HL-60 (cell line): ENCODE results near the gene SLC6A11.

ENCODE experiments used
- DNase-seq, 2 experiments: peaks; one replicate each; pipeline ENCODE4 v3.0.0-alpha.2; 2010 to 2020; ENCODE audit warnings: low read depth in 1 of 2, low spot score in 1 of 2
- H3K27ac ChIP-seq: fragments of 250-450 bp; sonication (Bioruptor Pico); replicated peaks from 2 replicates; pipeline ENCODE4 v1.5.1; 2020; ENCODE audit warnings: mild to moderate bottlenecking, moderate library complexity
- H3K27me3 ChIP-seq: fragments of 250-450 bp; sonication (Bioruptor Pico); 2 replicates; pipeline ENCODE4 v1.5.1; 2021; ENCODE audit warnings: mild to moderate bottlenecking, moderate library complexity; ENCODE audit not compliant: insufficient read depth, poor library complexity, severe bottlenecking
- H3K4me3 ChIP-seq: replicated peaks from 2 replicates; pipeline ENCODE4 v1.5.1; 2011; ENCODE audit warnings: mild to moderate bottlenecking, control low read depth, low read length; ENCODE audit not compliant: insufficient read depth
- GABPA ChIP-seq: IDR thresholded peaks from 2 replicates; pipeline ENCODE4 v1.6.1; 2012; ENCODE audit warnings: low read depth
- POLR2AphosphoS5 ChIP-seq: IDR thresholded peaks from 2 replicates; pipeline ENCODE4 v1.6.1; 2012; ENCODE audit warnings: low read depth
- REST ChIP-seq: IDR thresholded peaks from 2 replicates; pipeline ENCODE4 v1.6.1; 2012; ENCODE audit warnings: low read depth; ENCODE audit not compliant: insufficient replicate concordance
- SPI1 ChIP-seq: IDR thresholded peaks from 2 replicates; pipeline ENCODE4 v1.6.1; 2012; ENCODE audit warnings: low read depth, mild to moderate bottlenecking, borderline replicate concordance
- TF ChIP-seq, protein P1 (sequence below): IDR thresholded peaks from one replicate; pipeline ENCODE4 v1.5.1; 2011; ENCODE audit warnings: low read length, control low read depth, inconsistent platforms; ENCODE audit not compliant: insufficient read depth

Gene SLC6A11

DNA sequence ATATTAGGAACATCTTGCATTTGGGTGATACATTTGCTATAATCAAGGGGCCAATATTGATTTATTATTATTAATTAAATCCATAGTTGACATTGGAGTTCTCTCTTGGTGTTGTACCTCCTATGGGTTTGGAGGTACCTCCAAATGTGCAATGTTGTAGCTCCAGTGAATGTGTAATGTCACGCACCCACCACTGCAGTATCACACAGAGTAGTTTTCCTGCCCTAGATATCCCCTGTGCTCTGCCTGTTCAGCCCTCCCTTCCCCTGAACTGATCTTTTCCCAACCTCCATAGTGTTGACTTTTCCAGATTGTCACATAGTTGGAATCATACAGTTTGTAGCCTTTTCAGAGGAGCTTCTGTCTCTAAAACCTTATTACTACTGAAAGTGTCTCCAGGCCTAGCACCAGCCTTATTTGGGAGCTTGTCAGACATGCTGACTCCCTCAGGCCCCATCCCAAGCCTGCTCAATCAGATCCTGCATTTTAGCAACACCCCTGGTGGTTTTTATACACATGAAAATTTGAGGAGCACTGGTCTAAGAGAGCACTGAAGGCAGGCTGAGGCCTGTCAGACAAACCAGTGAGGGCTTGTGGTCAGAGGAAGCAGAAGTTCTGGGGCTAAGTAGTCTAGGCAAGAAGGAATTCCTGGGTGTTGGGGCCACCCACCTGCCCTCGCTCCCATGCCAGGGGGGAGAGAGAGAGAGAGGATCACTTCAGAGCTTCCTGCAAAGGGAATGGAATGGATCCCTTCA, 73.4 kb downstream of the SLC6A11 start:
- peak in 1 of 2 experiments; percentile 8 for DNase-seq
- H3K27ac ChIP-seq = no peak overlapping the region
- no peaks in the 10 kb centered on the region for H3K27me3 ChIP-seq
- TF ChIP-seq, protein P1, sequence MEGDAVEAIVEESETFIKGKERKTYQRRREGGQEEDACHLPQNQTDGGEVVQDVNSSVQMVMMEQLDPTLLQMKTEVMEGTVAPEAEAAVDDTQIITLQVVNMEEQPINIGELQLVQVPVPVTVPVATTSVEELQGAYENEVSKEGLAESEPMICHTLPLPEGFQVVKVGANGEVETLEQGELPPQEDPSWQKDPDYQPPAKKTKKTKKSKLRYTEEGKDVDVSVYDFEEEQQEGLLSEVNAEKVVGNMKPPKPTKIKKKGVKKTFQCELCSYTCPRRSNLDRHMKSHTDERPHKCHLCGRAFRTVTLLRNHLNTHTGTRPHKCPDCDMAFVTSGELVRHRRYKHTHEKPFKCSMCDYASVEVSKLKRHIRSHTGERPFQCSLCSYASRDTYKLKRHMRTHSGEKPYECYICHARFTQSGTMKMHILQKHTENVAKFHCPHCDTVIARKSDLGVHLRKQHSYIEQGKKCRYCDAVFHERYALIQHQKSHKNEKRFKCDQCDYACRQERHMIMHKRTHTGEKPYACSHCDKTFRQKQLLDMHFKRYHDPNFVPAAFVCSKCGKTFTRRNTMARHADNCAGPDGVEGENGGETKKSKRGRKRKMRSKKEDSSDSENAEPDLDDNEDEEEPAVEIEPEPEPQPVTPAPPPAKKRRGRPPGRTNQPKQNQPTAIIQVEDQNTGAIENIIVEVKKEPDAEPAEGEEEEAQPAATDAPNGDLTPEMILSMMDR = no peak
- TF ChIP-seq GABPA (no peak), SPI1 (no peak), REST (no peak), POLR2AphosphoS5 (no peak)
- no peak overlapping the region for H3K4me3 ChIP-seq

DNA sequence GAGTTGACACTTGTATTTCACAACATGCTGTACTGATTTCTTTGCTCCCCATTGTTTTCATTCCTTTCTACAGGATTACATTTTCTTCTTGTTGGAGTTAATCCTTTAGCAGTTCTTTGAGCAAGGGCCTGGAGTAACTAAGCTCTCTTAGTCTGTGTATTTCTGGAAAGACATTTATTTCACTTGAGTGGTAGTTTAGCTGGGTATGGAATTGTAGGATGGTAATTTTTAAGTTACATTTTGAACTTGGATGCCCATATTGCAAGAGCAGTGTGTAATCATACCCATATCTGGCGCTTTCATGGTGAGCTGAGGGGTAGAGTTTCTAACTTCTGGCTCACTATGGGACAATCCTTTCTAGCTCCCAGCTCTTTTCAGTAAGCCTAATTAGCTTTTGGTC, 74.6 kb downstream of the SLC6A11 start:
- no peaks in the 10 kb centered on the region for H3K27me3 ChIP-seq
- no peak overlapping the region for H3K4me3 ChIP-seq
- H3K27ac ChIP-seq = no peak overlapping the region
- DNase-seq = no peak
- TF ChIP-seq SPI1 (no peak), REST (no peak), GABPA (no peak), POLR2AphosphoS5 (no peak)
- TF ChIP-seq, protein P1 = no peak

- no peak overlapping the region for H3K4me3 ChIP-seq
- no peak for DNase-seq
- TF ChIP-seq, protein P1 = no peak
- TF ChIP-seq GABPA = no peak
- no peak for TF ChIP-seq POLR2AphosphoS5
- TF ChIP-seq SPI1 = no peak
- TF ChIP-seq REST = no peak
- H3K27me3 ChIP-seq = no peaks in the 10 kb centered on the region
- no peak overlapping the region for H3K27ac ChIP-seq
Observed at GRCh38 chr3:10892622-10893021, 76.6 kb downstream of the SLC6A11 start.
